ENCODE data around the gene TMEM213.
"Not testable (repeated sequence)": the region's sequence is repeated elsewhere in the genome, so short reads cannot be mapped to it uniquely, and the experiment has no call there.

TMEM213 gene

GRCh38 chr7:138799336-138800000 is 1.7 kb downstream of the TMEM213 start:
- no peak overlapping the region for H3K27ac ChIP-seq (ENCODE audit: low read length)

GRCh38 chr7:138801256-138801655 is 3.5 kb downstream of the TMEM213 start:
- no peak overlapping the region for H3K27ac ChIP-seq (ENCODE audit: low read length)
- H3K4me3 ChIP-seq (ENCODE audit: low read depth in 1 of 2, low read length in 2 of 2) = no peak overlapping the region
- no peaks in the 10 kb centered on the region for H3K27me3 ChIP-seq (ENCODE audit: low read depth, low read length)
- no peaks in the 10 kb centered on the region for H3K9me3 ChIP-seq (ENCODE audit: control insufficient read depth in 1 of 2, low read length in 2 of 2)
- no peaks in the 10 kb centered on the region for H3K4me1 ChIP-seq (ENCODE audit: control insufficient read depth in 1 of 2, insufficient read depth in 2 of 2, low read length in 2 of 2)
- no peaks in the 10 kb centered on the region for H3K36me3 ChIP-seq (ENCODE audit: control insufficient read depth in 1 of 2, insufficient read depth in 2 of 2, low read length in 2 of 2)

More at GRCh38 chr7:138799336-138800000, 1.7 kb downstream of the TMEM213 start:
- no peaks in the 10 kb centered on the region for H3K4me1 ChIP-seq (ENCODE audit: control insufficient read depth in 1 of 2, insufficient read depth in 2 of 2, low read length in 2 of 2)
- no peaks in the 10 kb centered on the region for H3K27me3 ChIP-seq (ENCODE audit: low read depth, low read length)
- H3K4me3 ChIP-seq (ENCODE audit: low read depth in 1 of 2, low read length in 2 of 2) = no peak overlapping the region
- no peaks in the 10 kb centered on the region for H3K9me3 ChIP-seq (ENCODE audit: control insufficient read depth in 1 of 2, low read length in 2 of 2)
- H3K36me3 ChIP-seq (ENCODE audit: control insufficient read depth in 1 of 2, insufficient read depth in 2 of 2, low read length in 2 of 2) = no peaks in the 10 kb centered on the region

GRCh38 chr7:138802706-138803105 is 4.9 kb downstream of the TMEM213 start:
- Histone ChIP-seq H3K27ac (ENCODE audit: low read length) (no peak overlapping the region), H3K36me3 (ENCODE audit: control insufficient read depth in 1 of 2, insufficient read depth in 2 of 2, low read length in 2 of 2) (no peaks in the 10 kb centered on the region), H3K9me3 (ENCODE audit: control insufficient read depth in 1 of 2, low read length in 2 of 2) (no peaks in the 10 kb centered on the region), H3K4me1 (ENCODE audit: control insufficient read depth in 1 of 2, insufficient read depth in 2 of 2, low read length in 2 of 2) (no peaks in the 10 kb centered on the region), H3K4me3 (ENCODE audit: low read depth in 1 of 2, low read length in 2 of 2) (no peak overlapping the region), H3K27me3 (ENCODE audit: low read depth, low read length) (no peaks in the 10 kb centered on the region)

- H3K36me3 ChIP-seq (ENCODE audit: control insufficient read depth in 1 of 2, insufficient read depth in 2 of 2, low read length in 2 of 2) = no peaks in the 10 kb centered on the region
- H3K4me3 ChIP-seq (ENCODE audit: low read depth in 1 of 2, low read length in 2 of 2) = no peak overlapping the region
- no peak overlapping the region for H3K27ac ChIP-seq (ENCODE audit: low read length)
- H3K27me3 ChIP-seq (ENCODE audit: low read depth, low read length) = no peaks in the 10 kb centered on the region
- no peaks in the 10 kb centered on the region for H3K4me1 ChIP-seq (ENCODE audit: control insufficient read depth in 1 of 2, insufficient read depth in 2 of 2, low read length in 2 of 2)
- H3K9me3 ChIP-seq (ENCODE audit: control insufficient read depth in 1 of 2, low read length in 2 of 2) = no peaks in the 10 kb centered on the region
Measured at GRCh38 chr7:138804618-138805017, 6.8 kb downstream of the TMEM213 start.

- Histone ChIP-seq H3K4me3 (ENCODE audit: low read depth in 1 of 2, low read length in 2 of 2) (no peak overlapping the region), H3K36me3 (ENCODE audit: control insufficient read depth in 1 of 2, insufficient read depth in 2 of 2, low read length in 2 of 2) (no peaks in the 10 kb centered on the region), H3K27ac (ENCODE audit: low read length) (no peak overlapping the region), H3K4me1 (ENCODE audit: control insufficient read depth in 1 of 2, insufficient read depth in 2 of 2, low read length in 2 of 2) (no peaks in the 10 kb centered on the region), H3K27me3 (ENCODE audit: low read depth, low read length) (no peaks in the 10 kb centered on the region), H3K9me3 (ENCODE audit: control insufficient read depth in 1 of 2, low read length in 2 of 2) (no peaks in the 10 kb centered on the region)
Measured at GRCh38 chr7:138809346-138809745, 11.6 kb downstream of the TMEM213 start.

GRCh38 chr7:138811327-138811726 is 13.5 kb downstream of the TMEM213 start:
- H3K27me3 ChIP-seq (ENCODE audit: low read depth, low read length); H3K36me3 ChIP-seq (ENCODE audit: control insufficient read depth in 1 of 2, insufficient read depth in 2 of 2, low read length in 2 of 2); H3K9me3 ChIP-seq (ENCODE audit: control insufficient read depth in 1 of 2, low read length in 2 of 2); H3K27ac ChIP-seq (ENCODE audit: low read length); H3K4me1 ChIP-seq (ENCODE audit: control insufficient read depth in 1 of 2, insufficient read depth in 2 of 2, low read length in 2 of 2); H3K4me3 ChIP-seq (ENCODE audit: low read depth in 1 of 2, low read length in 2 of 2): not testable (repeated sequence)

GRCh38 chr7:138813945-138814344 is 16.2 kb downstream of the TMEM213 start:
- no peak overlapping the region for H3K27ac ChIP-seq (ENCODE audit: low read length)
- no peaks in the 10 kb centered on the region for H3K9me3 ChIP-seq (ENCODE audit: control insufficient read depth in 1 of 2, low read length in 2 of 2)
- H3K27me3 ChIP-seq (ENCODE audit: low read depth, low read length) = no peaks in the 10 kb centered on the region
- H3K36me3 ChIP-seq (ENCODE audit: control insufficient read depth in 1 of 2, insufficient read depth in 2 of 2, low read length in 2 of 2) = no peaks in the 10 kb centered on the region
- no peak overlapping the region for H3K4me3 ChIP-seq (ENCODE audit: low read depth in 1 of 2, low read length in 2 of 2)
- H3K4me1 ChIP-seq (ENCODE audit: control insufficient read depth in 1 of 2, insufficient read depth in 2 of 2, low read length in 2 of 2) = no peaks in the 10 kb centered on the region

- Histone ChIP-seq H3K27ac (ENCODE audit: low read length) (no peak overlapping the region), H3K4me1 (ENCODE audit: control insufficient read depth in 1 of 2, insufficient read depth in 2 of 2, low read length in 2 of 2) (no peaks in the 10 kb centered on the region), H3K27me3 (ENCODE audit: low read depth, low read length) (no peaks in the 10 kb centered on the region), H3K36me3 (ENCODE audit: control insufficient read depth in 1 of 2, insufficient read depth in 2 of 2, low read length in 2 of 2) (no peaks in the 10 kb centered on the region), H3K9me3 (ENCODE audit: control insufficient read depth in 1 of 2, low read length in 2 of 2) (peaks cover 0 to 3% of the 10 kb centered on the region in 2 donors), H3K4me3 (ENCODE audit: low read depth in 1 of 2, low read length in 2 of 2) (no peak overlapping the region)
Measured at GRCh38 chr7:138814816-138815332, 17.1 kb downstream of the TMEM213 start.

GRCh38 chr7:138816650-138817049 is 18.9 kb downstream of the TMEM213 start:
- H3K27me3 ChIP-seq (ENCODE audit: low read depth, low read length) = no peaks in the 10 kb centered on the region
- H3K4me3 ChIP-seq (ENCODE audit: low read depth in 1 of 2, low read length in 2 of 2) = no peak overlapping the region
- H3K4me1 ChIP-seq (ENCODE audit: control insufficient read depth in 1 of 2, insufficient read depth in 2 of 2, low read length in 2 of 2) = no peaks in the 10 kb centered on the region
- peaks cover 0 to 3% of the 10 kb centered on the region in 2 donors for H3K9me3 ChIP-seq (ENCODE audit: control insufficient read depth in 1 of 2, low read length in 2 of 2)
- H3K36me3 ChIP-seq (ENCODE audit: control insufficient read depth in 1 of 2, insufficient read depth in 2 of 2, low read length in 2 of 2) = no peaks in the 10 kb centered on the region
- H3K27ac ChIP-seq (ENCODE audit: low read length) = no peak overlapping the region

GRCh38 chr7:138819625-138820024 is 21.8 kb downstream of the TMEM213 start:
- Histone ChIP-seq H3K9me3 (ENCODE audit: control insufficient read depth in 1 of 2, low read length in 2 of 2) (peaks cover 0 to 3% of the 10 kb centered on the region in 2 donors), H3K4me1 (ENCODE audit: control insufficient read depth in 1 of 2, insufficient read depth in 2 of 2, low read length in 2 of 2) (no peaks in the 10 kb centered on the region), H3K27ac (ENCODE audit: low read length) (no peak overlapping the region), H3K27me3 (ENCODE audit: low read depth, low read length) (no peaks in the 10 kb centered on the region), H3K4me3 (ENCODE audit: low read depth in 1 of 2, low read length in 2 of 2) (no peak overlapping the region), H3K36me3 (ENCODE audit: control insufficient read depth in 1 of 2, insufficient read depth in 2 of 2, low read length in 2 of 2) (no peaks in the 10 kb centered on the region)

GRCh38 chr7:138821912-138822311 is 24.1 kb downstream of the TMEM213 start:
- peaks cover 3% of the 10 kb centered on the region in 2 donors for H3K9me3 ChIP-seq (ENCODE audit: control insufficient read depth in 1 of 2, low read length in 2 of 2)
- H3K36me3 ChIP-seq (ENCODE audit: control insufficient read depth in 1 of 2, insufficient read depth in 2 of 2, low read length in 2 of 2) = no peaks in the 10 kb centered on the region
- no peak overlapping the region for H3K4me3 ChIP-seq (ENCODE audit: low read depth in 1 of 2, low read length in 2 of 2)
- H3K27me3 ChIP-seq (ENCODE audit: low read depth, low read length) = no peaks in the 10 kb centered on the region
- no peak overlapping the region for H3K27ac ChIP-seq (ENCODE audit: low read length)
- H3K4me1 ChIP-seq (ENCODE audit: control insufficient read depth in 1 of 2, insufficient read depth in 2 of 2, low read length in 2 of 2) = no peaks in the 10 kb centered on the region
